Endothelial cell of umbilical vein (primary cell): ENCODE data around the gene HHEX.
A peak's percentile ranks its signal among the peaks of the same experiment; 100 is the strongest.

Source experiments
- CTCF ChIP-seq, 2 donors: IDR thresholded peaks; 1 replicate in 1 of 2; 2 replicates in 1 of 2; pipeline ENCODE4 v1.5.1; 2011; ENCODE audit warnings: low read length in 2 of 2, mild to moderate bottlenecking in 2 of 2, moderate library complexity in 2 of 2, control low read depth in 1 of 2, inconsistent platforms in 1 of 2, low read depth in 1 of 2; ENCODE audit not compliant: insufficient read depth in 1 of 2; ENCODE audit errors: extremely low read depth in 1 of 2
- EZH2 ChIP-seq: IDR thresholded peaks from 2 replicates; pipeline ENCODE4 v1.6.1; 2012; ENCODE audit warnings: borderline replicate concordance, low read depth, mild to moderate bottlenecking, moderate library complexity, low read length, inconsistent platforms; ENCODE audit not compliant: severe bottlenecking
- FOS ChIP-seq: IDR thresholded peaks from 2 replicates; pipeline ENCODE4 v1.6.1; 2011; ENCODE audit warnings: mild to moderate bottlenecking, low read length, moderate library complexity, borderline replicate concordance; ENCODE audit not compliant: insufficient read depth
- MAX ChIP-seq: IDR thresholded peaks from 2 replicates; pipeline ENCODE4 v1.6.1; 2011; ENCODE audit not compliant: insufficient read depth, insufficient read length
- POLR2A ChIP-seq: IDR thresholded peaks from 2 replicates; pipeline ENCODE4 v1.6.1; 2012; ENCODE audit warnings: low read depth, mild to moderate bottlenecking, control low read depth, low read length
- POLR2AphosphoS5 ChIP-seq: IDR thresholded peaks from 2 replicates; pipeline ENCODE4 v1.6.1; 2012; ENCODE audit warnings: low read depth, mild to moderate bottlenecking, control low read depth, low read length, moderate library complexity; ENCODE audit not compliant: insufficient read depth

GRCh38 chr10:92690915-92691590, 1.3 kb downstream of the HHEX start:
- TF ChIP-seq POLR2AphosphoS5 (no peak), CTCF (IDR thresholded peaks at IDR 0.05; ENCODE audit: extremely low read depth in 1 of 2, insufficient read depth in 1 of 2, low read depth in 1 of 2, low read length in 2 of 2) (no peak), EZH2 (no peak), MAX (no peak), POLR2A (peak; percentile 8), FOS (no peak)
